ENCODE measurements around the gene CCNA2.

Gene CCNA2

DNA sequence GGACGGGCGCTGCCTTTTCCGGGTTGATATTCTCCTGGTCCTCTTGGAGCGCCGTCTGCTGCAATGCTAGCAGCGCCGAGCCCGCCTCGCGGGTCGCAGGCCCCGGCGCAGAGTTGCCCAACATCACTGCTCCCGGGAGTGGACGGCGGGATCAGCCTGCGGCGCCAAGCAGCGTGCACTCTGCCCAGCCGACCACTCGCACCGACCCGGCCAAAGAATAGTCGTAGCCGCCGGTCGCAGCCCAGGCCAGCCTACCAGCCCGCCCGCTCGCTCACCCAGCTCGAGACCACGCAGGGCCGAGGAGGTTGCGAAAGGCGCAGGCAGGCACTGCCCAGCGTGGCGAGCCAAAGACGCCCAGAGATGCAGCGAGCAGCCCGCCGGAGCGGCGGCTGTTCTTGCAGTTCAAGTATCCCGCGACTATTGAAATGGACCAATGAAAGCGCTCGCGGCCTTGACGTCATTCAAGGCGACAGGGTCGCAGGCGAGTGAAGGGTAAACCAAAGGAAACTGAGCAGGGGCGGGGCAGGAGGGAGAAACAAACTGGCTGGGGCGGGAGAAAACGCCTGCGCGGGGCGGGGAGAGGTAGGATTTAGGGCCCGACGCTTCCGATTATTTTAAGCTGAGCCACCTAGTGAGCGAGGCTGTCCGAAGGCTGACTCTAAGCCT, at the start of gene CCNA2:
Gene CCNA2 (minus strand): TSS at position 379 of the 666 bp plus-strand sequence. CDS start 255 bp downstream, at position 124.
- DNase-seq, result peak; percentile 91 to 94

DNA sequence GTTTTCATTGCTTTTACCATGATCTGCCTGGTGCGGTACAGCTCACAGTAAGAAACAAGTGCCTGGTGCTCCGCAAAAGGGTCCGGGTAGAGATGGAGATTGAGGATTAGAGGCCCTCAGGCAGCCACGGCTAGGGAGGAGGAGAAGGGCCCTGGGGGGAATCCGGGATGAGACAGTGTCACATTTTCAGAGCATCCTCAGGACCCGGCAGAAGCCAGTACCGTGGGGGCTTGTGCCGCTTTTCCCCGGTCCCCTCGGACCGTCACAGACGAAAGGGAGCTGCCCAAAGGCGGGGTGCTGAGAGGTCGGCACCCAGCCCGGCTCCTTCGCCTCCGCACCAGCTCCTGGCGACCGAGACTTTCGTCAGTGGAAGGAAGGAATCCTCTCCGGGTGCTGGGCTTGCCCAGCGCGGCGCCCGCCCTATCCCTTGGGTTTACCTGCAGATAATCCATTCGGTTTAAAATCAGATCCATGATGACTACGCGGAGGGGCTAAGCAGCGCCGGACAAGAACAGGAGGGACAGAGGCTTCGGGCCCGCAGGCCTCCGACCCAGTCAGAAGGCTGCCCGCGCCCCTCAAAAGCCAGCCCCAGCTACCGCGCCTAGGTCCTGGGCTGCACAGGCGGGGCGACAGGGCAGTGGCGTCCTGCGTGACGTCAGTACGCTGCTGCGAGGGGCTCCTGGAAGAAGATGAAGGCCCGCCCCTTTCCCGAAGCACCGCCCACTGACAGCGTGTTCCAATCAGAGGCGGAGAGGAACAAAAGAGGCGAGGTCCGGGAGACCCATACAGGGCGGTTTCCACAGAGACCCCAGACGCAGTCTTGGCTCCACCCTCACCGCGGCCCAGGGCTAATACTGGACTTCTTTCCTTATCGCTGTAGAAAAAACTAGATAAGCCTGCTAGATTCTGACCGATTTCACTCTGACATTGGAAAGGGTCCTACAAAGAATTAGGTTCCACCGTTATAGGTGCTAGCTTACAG, 46.4 kb upstream of the CCNA2 start, which contains the start of gene BBS7:
Gene BBS7 (minus strand): TSS at position 634 of the 982 bp plus-strand sequence. CDS start 161 bp downstream, at position 473.
- peak; percentile 96 to 97 for DNase-seq

DNA sequence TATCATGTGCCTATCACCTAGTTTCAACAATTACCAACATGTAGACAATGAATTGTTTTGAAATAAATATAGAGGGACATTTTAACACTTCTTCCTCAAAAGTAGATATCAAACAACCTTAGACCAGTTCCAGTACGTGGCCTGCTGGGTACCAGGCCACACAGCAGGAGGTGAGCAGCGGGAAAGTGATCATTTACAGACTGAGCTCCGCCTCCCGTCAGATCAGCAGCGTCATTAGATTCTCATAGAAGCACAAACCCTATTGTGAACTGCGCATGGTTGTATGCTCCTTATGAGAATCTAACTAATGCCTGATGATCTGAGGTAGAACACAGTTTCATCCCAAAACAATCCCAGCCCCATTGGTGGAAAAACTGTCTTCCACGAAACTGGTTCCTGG, 40.1 kb upstream of the CCNA2 start:
- no peak for DNase-seq

DNA sequence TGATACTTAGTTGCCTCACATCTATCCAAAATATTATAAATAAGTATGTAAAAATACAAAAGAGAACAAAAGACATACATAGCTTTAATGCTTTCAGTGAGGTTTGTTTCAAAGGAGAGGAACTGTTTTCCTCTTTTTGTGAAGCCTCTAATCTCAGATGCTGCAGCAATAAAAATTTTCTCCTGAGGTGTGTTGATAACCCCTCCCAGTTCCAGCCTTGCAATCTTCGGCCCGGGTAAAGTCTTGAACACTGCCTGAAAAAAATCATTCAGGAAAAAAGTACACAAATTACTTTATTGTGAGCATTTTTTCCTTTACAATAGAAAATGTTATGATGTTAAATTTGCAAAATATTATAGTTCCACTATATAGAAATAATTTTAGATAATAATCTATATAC, 37.7 kb upstream of the CCNA2 start:
- no peak for DNase-seq

DNA sequence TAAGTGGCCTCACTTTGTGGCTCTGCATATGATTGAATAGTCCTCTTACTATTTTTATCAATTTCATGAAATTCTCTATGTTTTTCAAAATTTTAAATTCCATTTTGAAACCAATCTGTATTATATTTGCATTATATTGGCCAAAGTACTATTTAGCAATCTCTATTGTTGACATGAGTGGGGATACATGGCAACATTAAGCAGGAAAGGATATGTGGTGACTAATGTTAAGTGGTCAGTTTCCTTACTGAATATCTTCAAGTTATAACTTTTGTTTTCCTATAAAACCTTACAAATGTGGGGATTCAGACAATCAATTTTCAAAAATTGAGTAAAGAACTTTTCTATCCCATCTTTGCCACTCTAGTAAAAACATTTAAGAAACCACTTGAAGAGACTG, 36.4 kb upstream of the CCNA2 start:
- DNase-seq, result no peak

- DNase-seq, result no peak
Measured at GRCh38 chr4:121851354-121851753, 27.7 kb upstream of the CCNA2 start.

DNA sequence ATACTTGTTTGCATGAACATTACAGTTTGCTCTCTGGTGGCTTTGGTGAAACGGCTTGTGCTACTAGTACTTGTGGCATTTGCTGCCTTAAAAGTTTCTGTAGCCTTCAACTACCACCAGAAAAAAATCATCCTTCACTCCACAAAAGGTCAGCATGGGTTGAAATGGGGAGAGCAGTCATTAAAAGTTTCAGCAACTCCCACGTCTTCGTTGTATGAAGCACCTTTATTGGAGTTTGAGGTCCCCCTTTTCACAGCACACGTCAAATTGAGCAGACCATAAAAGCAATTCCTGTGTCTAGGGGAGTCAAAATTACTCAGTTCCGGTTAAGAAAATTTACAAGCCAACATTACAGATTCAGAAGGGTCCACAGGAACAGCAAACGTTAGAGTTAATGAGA, 23.0 kb upstream of the CCNA2 start:
- DNase-seq, result no peak

DNA sequence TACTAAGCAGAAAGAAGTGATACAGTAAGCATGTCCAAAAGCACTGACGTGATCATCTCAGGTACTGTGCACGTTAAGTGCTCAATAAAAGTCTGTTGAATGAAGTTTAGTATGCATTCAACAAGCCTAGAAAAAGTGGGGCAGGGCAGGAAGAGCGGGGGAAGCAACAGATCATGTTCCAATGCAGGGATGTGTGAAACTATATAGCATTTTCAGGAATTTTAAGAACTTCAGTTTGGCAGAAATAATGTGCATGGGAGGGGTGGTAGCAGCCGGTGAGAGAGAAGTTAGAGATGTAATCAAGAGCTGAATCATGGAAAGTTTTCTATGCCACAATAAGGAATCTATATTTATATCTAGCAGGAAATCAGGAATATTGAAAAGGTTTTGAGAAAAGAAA, 19.2 kb upstream of the CCNA2 start:
- DNase-seq, result no peak

DNA sequence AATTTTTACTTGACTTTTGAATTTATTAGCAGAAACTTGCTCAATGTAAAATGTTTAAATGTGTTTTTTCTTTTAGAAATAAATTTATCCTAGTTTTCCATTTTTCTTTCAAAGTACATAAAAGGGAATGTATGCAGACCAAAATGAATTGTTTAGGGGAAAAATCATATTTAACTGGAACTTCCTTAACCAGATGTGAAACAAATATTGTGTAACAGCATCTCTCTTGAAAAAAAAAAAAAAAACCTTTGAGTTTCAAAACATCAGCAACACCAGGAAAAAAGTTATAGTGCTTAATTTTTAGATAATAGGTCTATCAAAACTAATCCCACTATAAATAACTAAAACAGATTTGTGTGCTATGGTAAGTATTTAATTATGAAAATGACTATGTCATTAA, 14.5 kb upstream of the CCNA2 start:
- no peak for DNase-seq

DNA sequence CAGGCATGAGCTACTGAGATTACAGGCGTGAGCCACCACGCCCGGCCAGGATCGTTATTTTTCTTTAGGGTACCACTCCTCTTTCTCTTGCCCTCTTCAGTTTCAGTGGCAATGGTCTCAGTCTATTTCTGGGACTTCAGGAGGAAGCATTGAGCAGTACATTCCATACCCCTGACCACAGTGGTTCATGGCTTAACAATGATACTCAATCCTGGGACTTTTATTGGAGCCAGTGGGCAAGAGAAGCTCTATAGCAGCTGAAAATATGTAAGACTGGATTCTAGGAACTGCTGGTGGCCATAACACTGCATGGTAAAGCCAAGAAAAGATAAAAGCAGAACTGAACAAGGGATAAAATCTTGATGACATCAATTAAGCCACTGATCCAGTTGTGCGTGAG, 5.8 kb upstream of the CCNA2 start:
- DNase-seq, result no peak

- no peak for DNase-seq
Measured at GRCh38 chr4:121827853-121828252, 4.2 kb upstream of the CCNA2 start.

DNA sequence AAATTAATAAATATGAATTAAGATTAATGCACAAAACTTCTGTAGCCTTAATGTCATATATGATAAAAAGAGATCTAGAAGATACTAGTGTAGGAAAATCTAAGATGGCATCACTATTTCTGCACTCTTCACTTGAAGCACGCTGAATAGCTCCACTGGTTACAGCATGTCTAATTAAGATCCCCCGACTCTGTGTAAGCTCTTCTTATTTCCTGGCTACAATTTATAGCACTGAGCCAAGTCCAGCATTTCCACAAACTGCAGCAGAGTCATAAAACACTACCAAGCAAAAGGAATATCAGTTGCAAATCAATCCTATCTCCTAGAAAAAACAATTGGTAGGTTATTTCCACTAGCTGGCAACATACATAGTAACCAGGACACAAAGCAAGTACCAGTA, 1.3 kb upstream of the CCNA2 start:
- DNase-seq, result no peak

DNA sequence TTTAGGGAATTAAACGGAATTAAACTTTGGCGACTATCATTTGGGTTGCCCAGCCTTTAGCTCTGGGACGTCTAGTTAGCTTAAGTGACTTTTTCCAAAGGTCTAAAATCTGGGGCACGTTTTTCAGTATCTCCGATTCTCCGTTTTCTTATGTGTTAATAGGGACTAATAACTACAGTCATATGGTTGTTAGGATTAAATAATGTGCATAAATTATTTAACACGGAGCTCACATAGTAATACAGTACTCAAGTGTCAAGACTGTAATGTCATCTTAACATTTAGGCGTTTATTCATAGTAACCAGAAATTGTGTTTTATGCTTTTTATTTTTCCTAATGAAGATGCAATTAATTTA, 466 bp upstream of the CCNA2 start:
- no peak for DNase-seq

DNA sequence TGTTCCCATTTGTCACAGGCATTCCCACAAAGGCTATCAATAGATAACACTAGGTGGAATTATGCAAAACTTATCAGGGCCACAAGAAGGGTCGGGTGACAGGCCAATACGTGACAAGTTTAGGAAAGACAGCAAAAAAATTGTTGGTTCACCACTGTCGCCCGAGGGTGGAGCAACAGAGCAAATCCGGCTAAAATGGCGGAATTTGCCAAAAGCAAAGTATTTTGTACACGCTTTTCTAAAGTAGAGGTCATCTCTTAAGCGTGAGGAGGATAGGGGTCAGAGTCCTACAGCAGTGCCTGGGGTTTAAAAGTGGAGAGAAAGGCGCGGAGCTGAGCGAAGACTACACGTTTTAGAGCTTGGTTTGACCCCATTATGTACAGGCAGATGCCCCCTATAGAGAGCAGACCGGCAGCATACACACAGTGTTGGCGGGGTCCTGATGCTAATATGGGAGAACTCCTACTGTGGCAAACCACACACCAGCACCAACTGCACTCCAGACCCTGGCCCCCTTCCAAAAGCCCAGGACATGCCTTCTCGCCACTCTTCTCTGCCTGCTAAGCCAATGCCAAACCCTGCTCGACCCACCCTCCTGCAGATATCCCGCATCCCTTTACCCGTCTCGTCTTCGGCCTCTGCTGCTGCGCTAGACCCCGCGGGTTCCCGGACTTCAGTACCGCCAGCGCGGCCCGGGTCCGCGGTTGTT, 733 bp downstream of the CCNA2 start:
- no peak for DNase-seq

DNA sequence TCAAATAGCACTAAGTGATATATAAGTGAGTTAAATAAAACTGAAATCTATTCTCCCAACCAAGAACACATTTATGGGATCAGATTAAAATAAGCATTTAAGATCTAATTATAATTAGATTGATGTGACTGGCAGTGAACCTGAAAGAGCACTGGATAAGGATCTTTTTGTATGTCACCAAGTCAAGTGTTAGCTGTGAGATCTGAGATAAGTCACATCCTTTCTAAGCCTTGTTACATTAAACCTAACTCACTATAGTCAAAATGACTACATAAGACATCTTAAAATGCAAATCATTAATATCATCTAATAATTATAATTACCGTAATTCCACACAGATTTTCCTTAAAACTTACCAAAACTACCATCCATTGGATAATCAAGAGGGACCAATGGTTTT, 1.6 kb downstream of the CCNA2 start:
- DNase-seq, result no peak

GRCh38 chr4:121819216-121819965, 4.3 kb downstream of the CCNA2 start:
- DNase-seq, result no peak

DNA sequence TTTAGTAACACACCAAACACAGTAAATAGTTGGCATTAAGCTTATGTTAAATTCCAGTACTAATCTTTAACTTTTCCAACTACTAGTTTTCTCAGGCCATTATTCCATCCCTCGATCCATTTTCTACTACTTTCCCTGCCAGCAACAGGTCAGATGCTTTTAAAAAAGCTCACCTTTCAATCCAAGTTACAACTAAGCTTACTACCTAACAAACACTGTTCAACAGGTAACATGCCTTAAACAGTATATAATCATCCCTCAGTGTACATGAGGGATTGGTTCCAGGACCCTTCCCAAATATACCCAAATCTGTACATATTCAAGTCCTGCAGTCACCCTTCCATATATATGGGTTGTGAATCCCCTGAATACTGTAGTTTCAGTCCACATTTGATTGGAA, 5.5 kb downstream of the CCNA2 start:
- no peak for DNase-seq

DNA sequence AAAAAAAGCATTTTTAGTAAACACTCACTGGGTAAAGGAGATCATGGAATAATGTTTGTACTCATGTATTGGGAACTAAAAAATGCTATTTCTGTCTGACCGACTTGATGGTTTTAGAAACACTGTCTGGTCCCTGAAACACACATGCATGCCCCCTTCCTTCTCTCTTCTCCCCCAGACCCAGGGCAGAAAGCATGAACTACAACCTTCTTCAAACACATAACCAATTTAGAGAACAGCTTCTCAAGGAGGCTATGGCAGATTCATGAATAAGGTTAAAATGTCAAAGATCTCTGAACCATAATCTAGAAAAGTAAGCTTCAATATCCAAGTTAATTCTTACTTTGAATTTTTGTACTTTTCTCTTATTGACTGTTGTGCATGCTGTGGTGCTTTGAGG, 6.0 kb downstream of the CCNA2 start:
- DNase-seq, result no peak

- no peak for DNase-seq
Measured at GRCh38 chr4:121817006-121817405, 6.7 kb downstream of the CCNA2 start.

GRCh38 chr4:121814756-121815155, 8.9 kb downstream of the CCNA2 start:
- no peak for DNase-seq

- no peak for DNase-seq
Measured at GRCh38 chr4:121811122-121811521, 12.6 kb downstream of the CCNA2 start.

- no peak for DNase-seq
Measured at GRCh38 chr4:121806411-121806810, 17.3 kb downstream of the CCNA2 start.

GRCh38 chr4:121801715-121802075, 22.0 kb downstream of the CCNA2 start:
- no peak for DNase-seq

Measured in stimulated activated CD4-positive, alpha-beta T cell treated with anti-CD3 and anti-CD28 coated beads, Interleukin-4, amount 100 ng/mL, for 4 hours (primary cell).